Measurements from ENCODE around the gene E2F1. TPM values are rescaled to one million over a fixed set of nuclear protein-coding genes. Genes with fewer than 3 reads are reported as not detected.

The E2F1 gene
- total RNA-seq, 1 donor from 2014 or later = 2.4 TPM

DNA sequence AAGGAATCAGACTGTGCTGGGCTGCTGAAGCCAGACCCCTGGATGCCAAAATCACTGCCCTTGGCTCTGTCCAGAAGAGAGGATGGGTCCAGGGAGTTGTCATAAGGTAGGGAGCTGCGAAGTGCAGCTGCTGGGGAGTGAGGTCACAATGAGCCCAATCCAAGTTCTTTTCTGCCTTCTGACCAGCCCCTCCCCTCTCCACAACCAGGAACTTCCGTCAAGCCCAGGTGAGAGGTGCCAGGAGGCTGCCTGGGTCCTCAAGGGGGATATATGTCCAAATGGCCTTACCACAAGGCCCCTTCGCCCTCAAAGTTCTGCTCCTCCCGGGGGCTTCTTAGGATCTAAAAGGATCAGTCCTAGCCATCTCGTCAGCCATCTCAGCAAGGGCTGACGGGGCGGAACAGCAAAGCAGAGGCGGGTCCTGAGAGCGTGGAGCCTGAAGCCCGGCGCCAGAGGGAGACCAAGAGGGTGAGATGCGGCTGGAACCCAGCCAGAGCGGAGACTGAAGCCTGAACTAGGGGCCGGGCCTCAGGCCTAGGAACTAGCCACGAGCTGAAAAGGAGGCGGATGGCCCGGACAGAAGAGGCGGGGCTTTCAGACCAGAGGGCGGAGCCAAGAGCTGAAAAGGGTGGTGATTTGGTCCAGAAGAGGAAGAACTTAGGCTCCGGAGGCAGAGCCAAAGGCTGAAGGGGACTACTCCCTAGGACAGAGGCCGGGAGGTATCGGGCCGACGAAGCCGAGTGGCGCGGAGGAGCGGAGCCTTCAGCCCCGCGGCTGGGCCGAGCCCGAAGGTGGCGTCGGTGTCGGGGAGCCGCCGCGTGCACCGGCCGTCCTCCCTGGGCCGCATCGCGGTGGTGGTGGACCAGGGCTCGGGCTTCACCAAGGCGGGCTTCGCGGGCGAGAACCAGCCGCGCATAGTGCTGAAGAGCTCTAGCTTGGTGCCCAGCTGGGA, 19.6 kb downstream of the E2F1 start, which contains the start of gene ACTL10:
ACTL10 (plus strand) TSS at position 651 of the 952 bp plus-strand sequence. CDS start 555 bp downstream, outside the sequence.
- H3K4me3 ChIP-seq = peak within 1 kb of the TSS; percentile 58
- H3K27me3 ChIP-seq = no peaks in the 10 kb centered on the region
- peaks cover 16% of the 10 kb centered on the region for H3K36me3 ChIP-seq
- DNase-seq (peak; percentile 98), ATAC-seq (peak; percentile 86)
- peaks cover 24% of the 10 kb centered on the region for H3K4me1 ChIP-seq
- TF ChIP-seq, protein P1, sequence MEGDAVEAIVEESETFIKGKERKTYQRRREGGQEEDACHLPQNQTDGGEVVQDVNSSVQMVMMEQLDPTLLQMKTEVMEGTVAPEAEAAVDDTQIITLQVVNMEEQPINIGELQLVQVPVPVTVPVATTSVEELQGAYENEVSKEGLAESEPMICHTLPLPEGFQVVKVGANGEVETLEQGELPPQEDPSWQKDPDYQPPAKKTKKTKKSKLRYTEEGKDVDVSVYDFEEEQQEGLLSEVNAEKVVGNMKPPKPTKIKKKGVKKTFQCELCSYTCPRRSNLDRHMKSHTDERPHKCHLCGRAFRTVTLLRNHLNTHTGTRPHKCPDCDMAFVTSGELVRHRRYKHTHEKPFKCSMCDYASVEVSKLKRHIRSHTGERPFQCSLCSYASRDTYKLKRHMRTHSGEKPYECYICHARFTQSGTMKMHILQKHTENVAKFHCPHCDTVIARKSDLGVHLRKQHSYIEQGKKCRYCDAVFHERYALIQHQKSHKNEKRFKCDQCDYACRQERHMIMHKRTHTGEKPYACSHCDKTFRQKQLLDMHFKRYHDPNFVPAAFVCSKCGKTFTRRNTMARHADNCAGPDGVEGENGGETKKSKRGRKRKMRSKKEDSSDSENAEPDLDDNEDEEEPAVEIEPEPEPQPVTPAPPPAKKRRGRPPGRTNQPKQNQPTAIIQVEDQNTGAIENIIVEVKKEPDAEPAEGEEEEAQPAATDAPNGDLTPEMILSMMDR (IDR thresholded peaks at IDR 0.05) = peak; percentile 46
- intact Hi-C loops (cut with DNase I) = no loop called here
- H3K27ac ChIP-seq = peak within 1 kb of the TSS; percentile 84
- H3K9me3 ChIP-seq = no peaks in the 10 kb centered on the region

DNA sequence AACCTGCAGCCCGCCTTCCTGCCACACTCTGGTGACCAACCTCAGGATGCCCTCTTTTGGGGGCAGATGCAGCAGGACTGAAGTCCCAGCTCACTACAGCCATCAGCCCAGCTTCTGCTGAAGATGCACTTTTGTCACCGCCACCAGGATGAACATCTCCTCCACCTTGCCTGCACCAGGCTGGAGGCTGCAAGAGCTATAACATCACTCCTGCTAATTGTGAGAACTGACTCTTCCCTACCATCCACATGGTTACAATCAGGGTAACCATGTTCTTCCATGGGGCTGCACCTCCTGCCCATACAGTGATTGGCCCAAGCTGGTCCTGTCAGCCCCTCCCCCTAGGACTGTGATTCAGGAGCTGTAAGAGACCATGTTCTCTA, 21.4 kb downstream of the E2F1 start:
- no peaks in the 10 kb centered on the region for H3K9me3 ChIP-seq
- ATAC-seq = no peak
- H3K4me1 ChIP-seq = peaks cover 24% of the 10 kb centered on the region
- peaks cover 13% of the 10 kb centered on the region for H3K36me3 ChIP-seq
- H3K4me3 ChIP-seq = no peak overlapping the region
- intact Hi-C loops (cut with DNase I) = no loop called here
- TF ChIP-seq, protein P1 (IDR thresholded peaks at IDR 0.05) = no peak
- H3K27me3 ChIP-seq = no peaks in the 10 kb centered on the region
- DNase-seq = no peak
- peak overlapping the region; percentile 89 for H3K27ac ChIP-seq

- Histone ChIP-seq H3K36me3 (peaks cover 17% of the 10 kb centered on the region), H3K27me3 (no peaks in the 10 kb centered on the region), H3K9me3 (no peaks in the 10 kb centered on the region), H3K27ac (peak overlapping the region; percentile 89), H3K4me1 (peaks cover 24% of the 10 kb centered on the region), H3K4me3 (peak overlapping the region; percentile 82)
- ATAC-seq (no peak), DNase-seq (no peak)
- TF ChIP-seq, protein P1 (IDR thresholded peaks at IDR 0.05) = no peak
- intact Hi-C loops (cut with DNase I) = no loop called here
Observed at GRCh38 chr20:33664085-33664761, 22.0 kb downstream of the E2F1 start.

GRCh38 chr20:33663161-33664084, 22.8 kb downstream of the E2F1 start:
- intact Hi-C loops (cut with DNase I) = no loop called here
- TF ChIP-seq, protein P1 (IDR thresholded peaks at IDR 0.05) = no peak
- DNase-seq (peak; percentile 95), ATAC-seq (peak; percentile 76)
- H3K9me3 ChIP-seq = no peaks in the 10 kb centered on the region
- H3K4me3 ChIP-seq = peak overlapping the region; percentile 82
- H3K27ac ChIP-seq = peak overlapping the region; percentile 89
- H3K4me1 ChIP-seq = peaks cover 24% of the 10 kb centered on the region
- H3K27me3 ChIP-seq = no peaks in the 10 kb centered on the region
- peaks cover 14% of the 10 kb centered on the region for H3K36me3 ChIP-seq

DNA sequence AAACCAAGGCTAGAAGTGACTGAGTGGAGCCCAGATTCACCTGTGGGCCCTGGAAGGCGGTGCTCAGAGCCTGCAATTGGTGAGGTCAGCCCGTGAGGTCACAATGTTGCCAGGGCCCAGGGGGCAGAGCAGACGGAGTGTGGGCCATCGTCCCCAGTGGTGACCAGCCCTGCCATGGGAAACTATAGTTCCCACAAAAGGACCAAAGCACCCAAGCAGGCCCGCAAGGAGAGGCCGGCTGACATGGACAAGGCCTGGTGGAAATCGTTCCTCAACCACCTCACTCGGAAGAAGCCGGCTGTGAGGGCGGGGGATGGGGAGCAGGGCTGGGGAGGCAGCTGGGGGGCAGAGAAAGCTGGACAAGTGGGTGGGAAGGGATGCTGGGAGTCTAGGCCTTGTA, 24.0 kb downstream of the E2F1 start, which contains the start of gene C20orf144:
C20orf144 (plus strand) TSS at position 156 of the 400 bp plus-strand sequence; CDS start at position 175, 19 bp downstream.
- intact Hi-C loops (cut with DNase I) = no loop called here
- peak within 1 kb of the TSS; percentile 89 for H3K27ac ChIP-seq
- no peaks in the 10 kb centered on the region for H3K27me3 ChIP-seq
- DNase-seq = no peak
- H3K36me3 ChIP-seq = peaks cover 20% of the 10 kb centered on the region
- no peak for ATAC-seq
- TF ChIP-seq, protein P1 (IDR thresholded peaks at IDR 0.05) = no peak
- H3K4me1 ChIP-seq = peaks cover 21% of the 10 kb centered on the region
- H3K4me3 ChIP-seq = peak within 1 kb of the TSS; percentile 82
- H3K9me3 ChIP-seq = no peaks in the 10 kb centered on the region
